ENCODE measurements around the gene CD200.
"Not testable (repeated sequence)": the region's sequence is repeated elsewhere in the genome, so short reads cannot be mapped to it uniquely, and the experiment has no call there.

The CD200 gene

GRCh38 chr3:112391648-112392047 is 58.7 kb downstream of the CD200 start:
- no peak for DNase-seq

- no peak for DNase-seq
Observed at GRCh38 chr3:112392393-112393359, 59.7 kb downstream of the CD200 start.

GRCh38 chr3:112393360-112393728 is 60.4 kb downstream of the CD200 start:
- no peak for DNase-seq

- no peak for DNase-seq
Observed at GRCh38 chr3:112394003-112394640, 61.2 kb downstream of the CD200 start.

GRCh38 chr3:112395181-112395895 is 62.4 kb downstream of the CD200 start:
- no peak for DNase-seq

GRCh38 chr3:112395896-112396290 is 62.9 kb downstream of the CD200 start:
- DNase-seq, result no peak

DNA sequence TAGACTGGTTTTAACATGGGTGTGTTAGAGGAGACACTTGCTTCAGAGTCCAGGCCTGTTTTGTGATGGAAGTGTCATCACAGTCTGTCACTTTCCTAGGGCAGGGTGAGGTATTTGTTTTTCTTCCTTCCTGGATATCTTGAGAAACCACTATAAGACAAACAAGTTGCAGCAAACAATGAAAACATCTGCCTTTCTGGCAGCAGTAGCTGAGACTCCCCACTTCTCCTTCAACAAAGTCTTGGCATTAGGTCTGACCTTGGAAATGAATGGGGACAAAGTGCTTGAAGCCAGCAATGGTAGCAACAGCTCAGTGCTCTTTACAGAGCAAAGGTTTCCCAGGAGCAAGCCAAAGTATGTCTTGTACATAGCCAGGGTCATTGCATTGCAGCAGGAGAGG is 64.6 kb downstream of the CD200 start:
- no peak for DNase-seq

GRCh38 chr3:112399064-112399463 is 66.1 kb downstream of the CD200 start:
- DNase-seq, result no peak

DNA sequence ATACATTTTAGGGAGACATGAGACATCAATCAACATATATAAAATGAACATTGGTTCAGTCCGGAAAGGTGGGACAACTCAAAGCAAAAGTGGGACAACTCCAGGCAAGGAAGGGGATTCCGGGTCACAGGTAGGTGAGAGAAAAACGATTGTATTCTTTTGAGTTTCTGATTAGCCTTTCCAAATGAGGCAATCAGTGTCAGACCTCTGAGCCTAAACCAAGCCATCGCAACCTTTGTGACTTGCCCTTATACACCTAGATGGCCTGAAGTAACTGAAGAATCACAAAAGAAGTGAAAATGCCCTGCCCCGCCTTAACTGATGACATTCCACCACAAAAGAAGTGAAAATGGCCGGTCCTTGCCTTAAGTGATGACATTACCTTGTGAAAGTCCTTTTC is 66.6 kb downstream of the CD200 start:
- not testable (repeated sequence) for DNase-seq

- not testable (repeated sequence) for DNase-seq
Observed at GRCh38 chr3:112400317-112400716, 67.4 kb downstream of the CD200 start.

GRCh38 chr3:112401617-112402016 is 68.7 kb downstream of the CD200 start:
- DNase-seq, result no peak

GRCh38 chr3:112403103-112403502 is 70.1 kb downstream of the CD200 start:
- no peak for DNase-seq

DNA sequence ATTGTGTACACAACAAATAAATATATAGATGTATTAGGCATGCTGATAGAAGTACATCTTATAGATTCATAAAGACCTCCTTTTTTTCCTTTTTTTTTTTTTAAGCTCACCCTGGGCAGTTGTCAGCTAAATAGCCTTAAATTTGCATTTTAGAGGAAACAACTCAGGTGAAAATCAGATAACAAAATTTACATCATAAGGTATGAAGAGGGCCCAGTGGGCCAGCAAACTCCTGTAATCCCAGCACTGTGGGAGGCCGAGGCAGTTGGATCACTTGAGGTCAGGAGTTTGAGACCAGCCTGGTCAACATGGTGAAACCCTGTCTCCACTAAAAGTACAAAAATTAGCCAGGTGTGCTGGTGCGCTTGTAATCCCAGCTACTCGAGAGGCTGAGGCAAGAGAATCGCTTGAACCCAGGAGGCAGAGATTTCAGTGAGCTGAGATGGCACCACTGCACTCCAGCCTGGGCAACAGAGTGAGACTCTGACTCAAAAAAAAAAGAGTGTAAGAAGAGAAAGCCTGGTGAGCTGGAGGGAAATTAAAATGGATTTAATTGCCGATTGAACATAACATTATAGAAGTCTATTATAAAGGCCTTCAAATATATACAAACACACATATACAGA is 72.1 kb downstream of the CD200 start:
- not testable (repeated sequence) for DNase-seq

- DNase-seq, result peak in 1 of 2 donors; percentile 20
Observed at GRCh38 chr3:112405845-112406244, 72.9 kb downstream of the CD200 start.

DNA sequence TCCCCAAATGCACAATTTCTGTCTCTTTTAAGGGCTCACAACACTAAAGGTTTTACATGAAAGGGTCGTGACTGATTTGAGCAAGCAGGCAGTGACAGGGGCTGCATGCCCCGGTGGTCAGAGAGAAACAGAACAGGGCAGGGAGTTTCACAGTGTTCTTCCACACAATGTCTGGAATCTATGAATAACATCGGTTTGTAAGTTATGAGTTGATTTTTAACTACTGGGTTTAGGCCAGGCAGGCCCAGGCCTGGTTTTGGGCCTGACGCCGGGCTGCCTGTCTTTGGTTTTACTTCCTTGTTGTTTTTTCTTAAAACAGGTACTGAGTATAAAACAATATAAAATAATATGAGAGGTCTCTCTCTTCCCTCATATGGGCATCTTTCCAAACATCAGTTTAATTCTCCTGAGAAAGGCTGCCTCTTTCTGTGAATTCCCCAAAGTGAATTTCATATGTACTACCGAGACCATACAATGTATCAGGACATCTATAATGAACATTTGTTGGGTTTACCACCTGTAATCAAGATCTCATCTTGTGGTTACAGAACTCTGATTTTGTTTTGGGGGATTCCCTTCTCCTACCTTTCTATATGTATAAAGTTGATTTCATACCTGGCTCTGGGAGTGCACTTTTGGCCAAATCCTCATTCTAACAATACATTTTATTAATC is 74.4 kb downstream of the CD200 start:
- no peak for DNase-seq

DNA sequence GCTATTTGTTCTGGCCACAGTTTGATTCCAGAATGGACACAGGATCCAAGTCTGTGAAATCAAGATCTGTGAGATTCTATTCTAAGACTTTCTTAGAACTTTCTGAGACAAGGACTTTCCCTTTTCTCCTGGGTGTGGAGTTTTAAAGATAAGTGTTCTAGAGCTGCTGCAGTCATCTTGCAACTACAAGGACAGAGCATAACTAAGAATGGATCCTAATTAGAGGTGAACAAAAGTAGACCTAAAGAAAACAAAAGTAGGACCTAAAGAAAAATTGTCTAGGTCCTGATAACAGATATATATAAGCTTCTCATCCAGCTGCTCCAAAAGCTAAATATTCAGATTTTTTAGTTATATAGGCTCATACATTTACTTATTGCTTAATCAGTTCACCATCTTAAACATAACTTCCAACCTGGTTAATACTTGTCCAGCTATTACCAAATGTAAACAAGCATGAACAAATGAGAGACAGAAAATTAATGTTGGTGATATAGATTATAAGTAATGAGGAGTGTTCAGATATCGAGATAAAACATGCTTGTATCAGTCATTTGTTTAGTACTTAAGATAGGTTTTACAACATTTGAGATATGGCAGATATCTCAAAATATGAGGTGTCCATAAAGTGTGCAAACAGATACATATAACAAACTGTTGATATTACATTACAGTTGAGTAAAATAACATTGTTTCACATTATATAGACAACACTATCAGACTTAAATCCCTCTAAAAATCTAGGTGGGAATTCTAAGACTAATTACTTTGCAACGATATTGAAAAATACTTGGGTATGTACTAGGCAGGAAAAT is 75.1 kb downstream of the CD200 start:
- no peak for DNase-seq

DNA sequence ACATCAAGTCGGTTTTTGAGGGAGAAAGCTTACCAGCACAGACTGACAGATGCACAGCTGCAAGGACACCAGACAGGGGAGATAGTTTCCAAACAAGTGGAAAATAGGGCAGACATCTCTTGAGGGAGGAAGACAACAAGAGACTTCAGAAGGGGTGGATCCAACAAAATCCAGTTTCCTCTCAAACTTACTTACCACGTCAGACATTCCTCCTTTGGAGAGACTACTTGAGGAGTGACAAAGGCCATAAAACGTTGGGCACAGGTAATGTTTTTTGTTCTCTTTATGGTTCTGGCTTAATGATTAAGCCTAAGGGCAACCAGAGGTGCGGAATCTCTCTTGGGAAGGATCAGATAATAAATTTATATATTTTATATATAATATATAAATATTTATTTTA is 76.1 kb downstream of the CD200 start:
- no peak for DNase-seq

DNA sequence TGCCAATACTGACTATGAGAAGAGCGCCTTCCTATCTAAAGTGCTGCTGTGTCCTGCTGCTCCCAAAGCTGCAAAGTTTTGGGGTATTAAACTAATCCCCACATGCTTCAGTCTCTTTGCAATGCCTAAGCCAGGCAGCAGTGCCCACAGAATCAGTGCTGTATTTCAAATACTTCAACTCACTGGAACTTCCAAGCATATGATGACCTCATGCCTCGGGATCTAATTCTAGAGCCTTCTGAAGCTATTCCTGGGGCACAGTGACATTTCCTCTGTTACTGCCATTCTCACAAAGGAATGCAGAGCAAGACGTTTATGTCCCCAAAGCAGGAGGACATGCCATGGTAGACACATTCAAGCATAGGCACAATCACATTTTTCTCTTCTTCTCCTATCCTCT is 78.5 kb downstream of the CD200 start:
- DNase-seq, result no peak
